T-cell (primary cell): ENCODE results near the gene TUBA4B. TPM values are rescaled to one million over a fixed set of nuclear protein-coding genes. Genes with fewer than 3 reads are reported as not detected.

ENCODE experiments used
- ATAC-seq, 4 experiments: fragments of 200-7000 bp in 3 of 4; fragments of 150-1000 bp in 1 of 4; cut with Tn5 transposase; replicated peaks in 1 of 4; 1 replicate in 3 of 4; 2 replicates in 1 of 4; pipeline ENCODE4 v1.10.0; 2021; ENCODE audit warnings: moderate library complexity in 3 of 4, mild to moderate bottlenecking in 2 of 4, moderate number of reproducible peaks in 1 of 4
- CTCF ChIA-PET, 2 donors: fragments of 300-600 bp; sonication (Branson Sonifier 250); formaldehyde crosslinking; loops; one replicate each; lab custom pipeline; 2022; ENCODE audit warnings: antibody characterized with exemption in 2 of 2; lab: Charles Lee
- POLR2A ChIA-PET, 2 donors: fragments of 300-600 bp; sonication (Branson Sonifier 250); formaldehyde crosslinking; loops; one replicate each; lab custom pipeline; 2022; ENCODE audit warnings: antibody characterized with exemption in 2 of 2; lab: Charles Lee
- DNase-seq, 35 experiments: peaks; one replicate each; pipeline versions ENCODE4 v3.0.0 to v3.0.0-alpha.2; 2013 to 2023
- H3K27ac ChIP-seq: one replicate; pipeline ENCODE4 v1.5.1; 2013; ENCODE audit warnings: low read length
- H3K27me3 ChIP-seq, 2 experiments: replicated peaks in 1 of 2; 1 replicate in 1 of 2; 2 replicates in 1 of 2; pipeline versions ENCODE4 v1.6.1 to v1.7.0; 2013; ENCODE audit warnings: low read length in 1 of 2, mixed read lengths in 1 of 2; ENCODE audit not compliant: control insufficient read depth in 2 of 2, insufficient read depth in 2 of 2; ENCODE audit errors: extremely low read depth in 1 of 2
- H3K36me3 ChIP-seq, 2 donors: 1 replicate in 1 of 2; 2 replicates in 1 of 2; pipeline versions ENCODE4 v1.6.1 to v1.7.0; 2013; ENCODE audit warnings: low read length in 1 of 2; ENCODE audit not compliant: control insufficient read depth in 2 of 2, insufficient read depth in 1 of 2; ENCODE audit errors: extremely low read depth in 1 of 2
- H3K4me1 ChIP-seq, 2 experiments: 1 replicate in 1 of 2; 2 replicates in 1 of 2; pipeline versions ENCODE4 v1.6.1 to v1.7.0; 2013; ENCODE audit warnings: low read length in 2 of 2, mixed read lengths in 1 of 2; ENCODE audit not compliant: insufficient read depth in 2 of 2, control insufficient read depth in 1 of 2; ENCODE audit errors: extremely low read depth in 1 of 2
- H3K4me3 ChIP-seq, 2 donors: 1 replicate in 1 of 2; 2 replicates in 1 of 2; pipeline versions ENCODE4 v1.5.1 to v1.7.0; 2013; ENCODE audit warnings: mild to moderate bottlenecking in 2 of 2, low read length in 1 of 2, moderate library complexity in 1 of 2; ENCODE audit not compliant: control insufficient read depth in 1 of 2; ENCODE audit errors: extremely low read depth in 1 of 2
- H3K9me3 ChIP-seq: 2 replicates; pipeline ENCODE4 v1.7.0; 2013
- H3K27ac Mint-ChIP-seq, 2 donors: one replicate each; pipeline ENCODE4 v1.8.0; 2020 to 2021; ENCODE audit warnings: mild to moderate bottlenecking in 2 of 2, mixed read lengths in 2 of 2
- H3K27me3 Mint-ChIP-seq, 2 donors: one replicate each; pipeline ENCODE4 v1.8.0; 2021 to 2022; ENCODE audit warnings: mixed read lengths in 2 of 2
- H3K36me3 Mint-ChIP-seq: one replicate; pipeline ENCODE4 v1.8.0; 2021; ENCODE audit warnings: mixed read lengths
- H3K4me1 Mint-ChIP-seq, 3 donors: one replicate each; pipeline ENCODE4 v1.8.0; 2020 to 2022; ENCODE audit warnings: mixed read lengths in 3 of 3, mild to moderate bottlenecking in 1 of 3
- H3K4me3 Mint-ChIP-seq, 3 donors: one replicate each; pipeline ENCODE4 v1.8.0; 2020 to 2022; ENCODE audit warnings: mild to moderate bottlenecking in 3 of 3, mixed read lengths in 3 of 3, moderate library complexity in 3 of 3
- H3K9me3 Mint-ChIP-seq, 3 donors: one replicate each; pipeline ENCODE4 v1.8.0; 2020 to 2022; ENCODE audit warnings: mixed read lengths in 3 of 3
- WGBS: methylation state at CpG from one replicate; pipeline ENCODE4 v1.1.5; 2013; ENCODE audit warnings: missing lambda C conversion rate; ENCODE audit not compliant: insufficient coverage; 5-methylcytosine and 5-hydroxymethylcytosine counted together
- total RNA-seq, 35 experiments: library from RNA in 6 of 35; stranded (reverse) in 6 of 35; fragments of 120-200 nt in 1 of 35; gene quantifications; one replicate each; pipeline versions ENCODE4 v1.2.1 to v1.2.4 and lab custom pipeline; 2013 to 2026

The TUBA4B gene
- total RNA-seq, 5 donors from 2014 or later (not counting 1 experiment from before 2014, with no cell fraction given): not detected

GRCh38 chr2:219279916-219280516, 27.0 kb downstream of the TUBA4B start:
- ChIA-PET POLR2A (interaction anchor here in 1 of 2 donors (0.6 to 2.4 kb wide), 6 partner anchors 26 to 1059 kb away, joined by 3 to 14 read pairs (median 4); partner anchors contain the start of genes GLB1L, STK16, TUBA4A and TUBA4B), CTCF (interaction anchor here (0.9 to 10.3 kb wide), 8 partner anchors 12 to 121 kb away, joined by 3 to 116 read pairs (median 6); partner anchors contain the start of genes ANKZF1 (in 1 of the 2), ATG9A (in 1 of the 2), NHEJ1 (in 1 of the 2) and TUBA4A (in 1 of the 2))
- H3K27ac ChIP-seq: peak overlapping the region; percentile 100
- peaks cover 21% of the 10 kb centered on the region for H3K36me3 Mint-ChIP-seq
- H3K9me3 ChIP-seq: no peaks in the 10 kb centered on the region
- DNase-seq (peak in 2 of 35 experiments; percentile 89 to 91), ATAC-seq (peak in 2 of 4 experiments; percentile 49 to 56)
- no peaks in the 10 kb centered on the region for H3K27me3 Mint-ChIP-seq
- H3K36me3 ChIP-seq: peaks cover 23 to 47% of the 10 kb centered on the region in 2 donors
- no peaks in the 10 kb centered on the region for H3K9me3 Mint-ChIP-seq
- WGBS: 76% methylated on average over 4 of the region's 12 CpGs
- peaks cover 11 to 42% of the 10 kb centered on the region in 2 experiments for H3K4me1 ChIP-seq
- H3K4me1 Mint-ChIP-seq: peaks cover 43 to 54% (median 49%) of the 10 kb centered on the region in 3 donors
- no peaks in the 10 kb centered on the region for H3K27me3 ChIP-seq
- H3K27ac Mint-ChIP-seq: peak overlapping the region; percentile 99
- peak overlapping the region; percentile 76 to 93 for H3K4me3 ChIP-seq
- peak overlapping the region; percentile 85 to 98 (median 97) for H3K4me3 Mint-ChIP-seq

- Mint-ChIP-seq H3K27ac (peak overlapping the region; percentile 39 to 46), H3K4me3 (peak overlapping the region; percentile 85 to 98 (median 97)), H3K27me3 (no peaks in the 10 kb centered on the region), H3K9me3 (no peaks in the 10 kb centered on the region), H3K36me3 (peaks cover 25% of the 10 kb centered on the region), H3K4me1 (peaks cover 47 to 59% (median 52%) of the 10 kb centered on the region in 3 donors)
- no peak for DNase-seq
- Histone ChIP-seq H3K36me3 (peaks cover 23 to 54% of the 10 kb centered on the region in 2 donors), H3K27ac (peak overlapping the region; percentile 100), H3K4me1 (peaks cover 11 to 43% of the 10 kb centered on the region in 2 experiments), H3K9me3 (no peaks in the 10 kb centered on the region), H3K27me3 (no peaks in the 10 kb centered on the region), H3K4me3 (no peak overlapping the region)
- ATAC-seq: no peak
- ChIA-PET POLR2A (interaction anchor here (0.6 to 2.4 kb wide), 5 partner anchors 11 to 36 kb away, joined by 3 to 14 read pairs (median 7); partner anchors contain the start of genes GLB1L (in 1 of the 2), STK16 (in 1 of the 2), TUBA4A (in 1 of the 2) and TUBA4B (in 1 of the 2)), CTCF (interaction anchor here (0.5 to 10.3 kb wide), 7 partner anchors 11 to 301 kb away, joined by 3 to 116 read pairs (median 6); partner anchors contain the start of gene TUBA4A (in 1 of the 2))
- WGBS: no CpG with 5 or more reads among the region's 4 CpGs
Observed at GRCh38 chr2:219280651-219281050, 27.6 kb downstream of the TUBA4B start.

GRCh38 chr2:219281588-219281987, 28.5 kb downstream of the TUBA4B start:
- WGBS: 83% methylated on average over 5 of the region's 8 CpGs
- ATAC-seq: no peak
- H3K36me3 ChIP-seq: peaks cover 23 to 61% of the 10 kb centered on the region in 2 donors
- peak overlapping the region in 1 of 3 donors; percentile 85 for H3K4me3 Mint-ChIP-seq
- H3K4me1 Mint-ChIP-seq: peaks cover 47 to 59% (median 52%) of the 10 kb centered on the region in 3 donors
- H3K4me1 ChIP-seq: peaks cover 11 to 45% of the 10 kb centered on the region in 2 experiments
- no peak overlapping the region for H3K4me3 ChIP-seq
- no peaks in the 10 kb centered on the region for H3K9me3 Mint-ChIP-seq
- no peak for DNase-seq
- peak overlapping the region in 1 of 2 donors; percentile 22 for H3K27ac Mint-ChIP-seq
- no peak overlapping the region for H3K27ac ChIP-seq
- POLR2A ChIA-PET: interaction anchor here (0.5 to 1.2 kb wide), 2 partner anchors 10 to 37 kb away, joined by 3 to 5 read pairs; no protein-coding TSS in a partner anchor
- no peaks in the 10 kb centered on the region for H3K27me3 Mint-ChIP-seq
- H3K9me3 ChIP-seq: no peaks in the 10 kb centered on the region
- CTCF ChIA-PET: interaction anchor here (0.8 to 10.3 kb wide), 5 partner anchors 11 to 27 kb away, joined by 3 to 116 read pairs (median 9); partner anchors contain the start of gene TUBA4A (in 1 of the 2)
- peaks cover 25% of the 10 kb centered on the region for H3K36me3 Mint-ChIP-seq
- H3K27me3 ChIP-seq: no peaks in the 10 kb centered on the region

GRCh38 chr2:219282375-219282774, 29.3 kb downstream of the TUBA4B start:
- 100% methylated on average over 1 of the region's 5 CpGs for WGBS
- Histone ChIP-seq H3K9me3 (no peaks in the 10 kb centered on the region), H3K4me1 (peaks cover 11 to 44% of the 10 kb centered on the region in 2 experiments), H3K4me3 (no peak overlapping the region), H3K36me3 (peaks cover 23 to 62% of the 10 kb centered on the region in 2 donors), H3K27me3 (no peaks in the 10 kb centered on the region), H3K27ac (no peak overlapping the region)
- ChIA-PET CTCF (interaction anchor here (0.6 to 10.3 kb wide), 5 partner anchors 12 to 28 kb away, joined by 3 to 116 read pairs (median 9); partner anchors contain the start of gene TUBA4A (in 1 of the 2)), POLR2A (interaction anchor here in 1 of 2 donors (0.7 kb wide), 1 partner anchor 10 kb away, joined by 4 read pairs; no protein-coding TSS in a partner anchor)
- no peak for DNase-seq
- Mint-ChIP-seq H3K27ac (no peak overlapping the region), H3K27me3 (no peaks in the 10 kb centered on the region), H3K4me3 (no peak overlapping the region), H3K36me3 (peaks cover 25% of the 10 kb centered on the region), H3K4me1 (peaks cover 45 to 55% (median 49%) of the 10 kb centered on the region in 3 donors), H3K9me3 (no peaks in the 10 kb centered on the region)
- ATAC-seq: no peak

GRCh38 chr2:219282943-219283581, 30.0 kb downstream of the TUBA4B start:
- no peaks in the 10 kb centered on the region for H3K27me3 ChIP-seq
- Mint-ChIP-seq H3K27ac (peak overlapping the region in 1 of 2 donors; percentile 11), H3K27me3 (no peaks in the 10 kb centered on the region), H3K4me1 (peaks cover 38 to 48% (median 42%) of the 10 kb centered on the region in 3 donors), H3K36me3 (peaks cover 25% of the 10 kb centered on the region), H3K4me3 (no peak overlapping the region), H3K9me3 (no peaks in the 10 kb centered on the region)
- ChIA-PET POLR2A (interaction anchor here (0.6 to 0.7 kb wide), 3 partner anchors 9 to 26 kb away, joined by 3 to 7 read pairs (median 4); no protein-coding TSS in a partner anchor), CTCF (interaction anchor here (1.2 to 10.3 kb wide), 3 partner anchors 10 to 13 kb away, joined by 3 to 116 read pairs (median 6); no protein-coding TSS in a partner anchor)
- H3K36me3 ChIP-seq: peaks cover 23 to 62% of the 10 kb centered on the region in 2 donors
- H3K4me3 ChIP-seq: no peak overlapping the region
- no peak overlapping the region for H3K27ac ChIP-seq
- peaks cover 7 to 37% of the 10 kb centered on the region in 2 experiments for H3K4me1 ChIP-seq
- no peaks in the 10 kb centered on the region for H3K9me3 ChIP-seq
- DNase-seq (no peak), ATAC-seq (no peak)
- 98% methylated on average over 9 of the region's 17 CpGs for WGBS
